Activated T-cell treated with anti-CD3 and anti-CD28 coated beads for 1 hour (primary cell): ENCODE data around the gene ERICH3.
A peak's percentile ranks its signal among the peaks of the same experiment; 100 is the strongest.

Experiments
- DNase-seq: peaks from one replicate; pipeline ENCODE4 v3.0.0-alpha.2; 2020; ENCODE audit warnings: low read depth

The ERICH3 gene, protein sequence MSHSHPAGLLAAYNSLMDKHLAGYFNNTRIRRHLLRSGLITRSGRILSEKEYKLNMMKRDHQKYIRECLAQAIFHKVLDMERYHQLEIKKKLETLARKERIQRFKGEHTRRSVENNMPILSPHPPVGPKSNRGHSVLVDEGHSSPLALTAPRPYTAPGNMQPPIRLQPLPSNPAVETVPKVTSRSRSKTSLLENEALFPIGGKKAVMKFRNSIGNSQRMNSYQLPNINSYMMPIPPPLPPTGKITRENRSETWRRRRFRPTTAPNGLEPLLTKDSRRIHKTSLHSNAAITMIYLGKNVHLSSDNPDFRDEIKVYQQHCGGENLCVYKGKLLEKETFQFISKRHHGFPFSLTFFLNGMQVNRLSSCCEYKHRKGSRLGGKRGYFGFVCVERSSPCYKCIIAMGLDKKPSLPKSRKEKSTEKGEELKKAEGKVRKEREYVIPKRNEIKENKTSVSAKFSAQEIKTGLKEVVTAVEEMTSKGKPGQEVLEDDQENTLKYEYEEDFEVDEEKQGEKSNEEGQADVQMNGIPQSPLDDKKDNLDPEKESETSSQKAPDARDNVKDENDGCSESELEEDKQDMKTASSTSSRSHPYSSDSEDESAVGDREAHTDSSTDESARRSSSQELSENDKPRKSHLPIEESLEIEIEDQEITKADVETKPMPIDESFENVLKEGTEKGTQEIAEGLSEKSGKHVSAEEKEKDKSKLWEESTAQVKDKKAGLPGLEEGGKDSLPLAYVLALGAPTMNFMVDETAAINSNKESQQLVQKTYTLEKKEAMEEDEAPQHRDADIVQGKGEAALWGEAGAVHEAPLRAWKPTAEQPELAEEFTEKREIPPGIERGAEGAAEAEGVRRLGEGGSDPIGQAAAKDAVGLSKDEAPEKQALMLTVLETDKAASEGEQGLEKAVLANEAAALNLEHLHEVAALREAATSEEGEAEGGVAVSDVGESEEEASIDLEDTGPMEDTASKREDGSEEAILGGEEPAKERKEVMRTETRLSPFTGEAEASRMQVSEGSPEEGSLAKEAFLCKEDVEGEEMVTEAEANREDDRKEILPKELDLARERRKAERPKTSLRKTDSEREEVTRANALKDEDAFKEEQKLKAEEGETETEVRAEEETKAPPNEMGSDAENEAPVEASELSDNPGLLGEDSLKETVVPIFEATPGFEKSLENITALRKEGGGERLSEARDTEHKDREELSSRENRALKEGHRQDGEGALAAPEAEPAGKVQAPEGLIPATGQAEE (N-terminal part only)

DNA sequence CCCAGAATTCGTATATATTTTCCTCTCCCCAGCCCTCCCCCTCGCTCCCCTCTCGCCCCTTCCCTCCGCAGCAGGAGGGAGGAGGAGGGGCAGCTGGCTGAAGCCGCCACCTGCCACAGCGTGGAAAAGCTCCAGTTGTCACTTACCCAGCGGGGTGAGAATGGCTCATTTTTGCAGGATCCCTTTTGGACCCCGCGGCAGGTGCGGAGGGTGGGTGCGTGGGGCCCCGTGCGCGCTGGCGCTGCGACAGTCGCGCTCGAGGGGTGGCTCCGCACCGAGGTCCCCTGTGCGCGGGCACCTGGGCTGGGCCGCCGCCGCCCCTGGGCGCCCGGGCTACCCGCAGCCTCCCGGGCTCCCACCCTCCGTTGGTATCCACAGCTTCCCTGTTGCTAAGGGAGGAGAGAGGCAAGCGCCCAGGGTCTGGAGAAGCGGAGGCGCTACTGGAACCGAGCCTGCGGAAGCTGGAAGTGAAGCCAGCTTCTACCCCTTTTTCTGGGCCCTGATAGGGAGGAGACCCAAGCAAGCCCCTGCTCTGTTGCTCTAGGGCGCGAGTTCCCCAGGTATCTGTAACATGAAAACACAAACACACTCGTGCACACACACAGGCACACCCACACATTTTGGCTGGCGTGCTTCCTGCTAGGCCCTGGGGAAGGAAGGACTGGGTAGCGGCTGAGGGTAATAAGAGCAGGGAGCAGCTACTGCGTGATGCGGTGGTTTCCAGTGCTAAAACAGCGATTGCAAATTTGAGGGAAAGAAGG, at the start of gene ERICH3:
TSS of gene ERICH3 (minus strand) at position 442 of the 761 bp plus-strand sequence. CDS start at position 169, 273 bp downstream.
- DNase-seq = no peak

DNA sequence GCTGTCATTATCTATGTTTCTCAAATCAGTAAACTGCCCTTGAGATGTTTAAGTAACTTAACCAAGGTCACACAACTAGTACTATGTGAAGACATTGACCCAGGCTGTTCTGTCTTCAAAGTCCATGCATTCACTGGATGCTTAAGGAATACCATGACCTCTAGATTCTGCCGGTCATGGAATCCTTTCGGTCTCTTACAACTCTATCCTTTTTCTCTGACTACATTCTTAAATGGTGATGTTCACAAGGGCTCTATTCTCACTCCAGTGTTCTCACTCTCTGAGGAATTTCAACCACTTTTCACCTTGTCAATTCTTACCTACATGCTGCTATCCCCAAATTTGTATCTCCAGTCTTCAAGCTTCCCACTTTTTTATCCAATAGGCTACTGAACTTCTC, 44.0 kb upstream of the ERICH3 start:
- no peak for DNase-seq

DNA sequence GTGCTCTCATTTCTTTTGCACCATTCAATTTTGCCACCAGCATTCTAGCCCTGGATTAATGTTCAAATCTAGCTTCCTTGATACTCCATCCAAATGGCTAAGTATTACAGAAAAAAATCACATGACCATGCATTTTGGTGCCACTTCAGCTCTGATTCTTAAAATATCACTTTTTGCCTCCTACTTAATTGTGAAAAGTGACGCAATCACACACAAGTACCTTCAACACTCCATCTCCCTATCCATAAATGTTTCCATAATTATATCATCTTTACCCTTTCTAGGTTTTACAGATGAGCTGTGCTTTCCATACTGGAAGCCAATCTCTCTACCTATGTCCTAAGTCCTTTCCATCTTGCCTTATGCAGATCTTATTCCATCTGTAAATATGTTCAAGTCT, 43.2 kb upstream of the ERICH3 start:
- no peak for DNase-seq

DNA sequence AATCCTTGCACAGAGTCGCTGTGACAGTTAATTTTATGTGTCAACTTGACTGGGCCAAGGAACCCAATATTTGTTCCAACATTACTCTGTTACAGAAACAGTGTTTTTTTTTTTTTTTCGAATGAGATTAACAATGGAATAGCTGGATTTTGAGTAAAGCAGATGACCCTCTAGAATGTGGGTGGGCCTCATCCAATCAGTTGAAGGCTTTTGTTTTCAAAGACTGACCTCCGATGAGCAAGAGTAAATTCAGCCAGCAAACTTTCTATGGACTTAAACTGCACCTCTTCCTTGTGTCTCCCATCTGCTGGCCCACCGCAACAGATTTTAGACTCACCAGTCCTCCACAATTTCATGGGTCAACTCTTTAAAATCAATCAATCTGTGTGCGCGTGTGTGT, 42.2 kb upstream of the ERICH3 start:
- no peak for DNase-seq

DNA sequence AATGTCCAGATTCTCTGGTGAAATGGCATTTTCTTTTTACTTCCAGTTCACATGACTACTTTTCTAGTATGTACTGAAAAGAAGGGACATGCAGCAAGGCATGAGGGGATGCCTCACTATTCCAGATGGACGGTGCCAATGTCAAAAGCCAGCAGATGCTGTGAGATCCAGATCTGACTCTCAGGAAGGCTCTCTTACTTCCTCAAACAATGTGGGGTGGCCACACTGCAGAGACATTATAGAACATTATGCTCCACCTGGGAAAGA, 41.6 kb upstream of the ERICH3 start:
- DNase-seq = no peak

DNA sequence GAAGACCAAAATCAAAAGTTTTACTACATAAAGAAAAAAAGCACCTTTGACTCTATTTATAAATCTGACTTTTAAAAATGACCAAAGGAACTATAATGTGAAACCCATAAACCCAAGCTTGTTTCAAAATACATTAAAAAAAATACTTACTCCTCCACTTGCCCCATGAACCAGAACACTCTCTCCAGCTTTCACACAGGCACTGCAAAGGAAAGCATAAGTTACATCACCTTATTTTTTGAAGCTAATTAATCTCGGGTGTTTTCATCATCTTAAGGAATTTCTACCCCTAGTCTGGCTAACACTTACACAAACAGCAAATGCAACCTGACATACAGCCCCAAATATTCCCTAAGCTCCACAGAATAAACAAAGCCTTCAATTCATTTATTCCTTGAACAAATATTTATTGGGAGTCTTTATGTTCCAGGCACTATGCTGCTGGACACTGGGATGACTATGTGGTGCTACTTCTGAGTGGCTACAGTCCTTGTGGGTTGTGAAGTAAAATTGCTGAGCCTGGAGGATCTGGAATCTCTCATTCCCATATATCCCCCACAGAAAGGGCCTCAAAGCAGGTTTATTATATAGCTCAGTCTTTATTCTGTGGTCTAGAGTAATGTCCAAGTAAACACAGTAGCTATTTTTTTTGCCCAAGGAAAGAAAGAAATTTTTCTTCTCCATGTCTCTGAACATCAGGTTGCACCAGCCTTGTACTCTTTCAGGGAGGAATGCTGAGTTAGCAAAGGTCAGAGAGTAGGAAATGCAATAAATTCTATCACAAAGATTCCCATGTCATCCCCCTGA, 41.0 kb upstream of the ERICH3 start:
- DNase-seq = no peak

DNA sequence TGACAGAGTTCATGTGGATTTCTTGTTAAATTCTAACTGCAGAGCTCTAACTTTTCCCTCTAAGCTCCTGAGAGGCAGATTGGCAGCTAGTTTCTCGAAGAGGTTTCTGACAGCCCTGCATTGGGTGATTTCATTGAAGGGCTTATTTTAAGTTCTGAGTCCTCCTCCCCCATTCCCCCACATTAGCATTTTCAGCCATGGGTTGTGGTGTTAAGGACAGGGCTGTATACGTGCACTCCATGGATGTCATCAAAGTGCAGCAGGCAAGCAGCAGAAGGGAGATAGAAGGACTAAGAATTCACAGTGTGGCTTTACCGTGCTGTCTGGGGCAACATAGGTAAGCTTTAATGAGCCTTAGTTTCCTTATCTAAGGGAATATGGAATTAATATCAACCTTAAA, 40.3 kb upstream of the ERICH3 start:
- no peak for DNase-seq

DNA sequence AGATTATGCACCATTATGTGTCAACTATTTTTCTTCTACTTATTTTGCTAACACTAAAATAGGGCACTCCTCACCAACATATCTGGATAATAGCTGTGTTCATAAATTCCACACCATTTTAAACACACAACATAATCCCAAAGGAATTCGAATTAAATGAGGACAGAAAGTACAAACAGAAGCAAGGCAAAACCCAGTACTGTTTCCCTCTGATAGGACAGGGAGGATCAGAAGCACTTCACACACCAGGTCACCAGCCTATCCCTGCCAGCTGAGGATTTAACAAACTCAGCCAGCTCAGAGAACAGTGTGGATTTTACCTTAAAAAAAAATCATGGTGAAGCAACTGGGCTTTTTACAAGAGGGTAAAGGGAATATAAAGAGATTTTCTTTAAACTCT, 39.3 kb upstream of the ERICH3 start:
- DNase-seq = no peak

DNA sequence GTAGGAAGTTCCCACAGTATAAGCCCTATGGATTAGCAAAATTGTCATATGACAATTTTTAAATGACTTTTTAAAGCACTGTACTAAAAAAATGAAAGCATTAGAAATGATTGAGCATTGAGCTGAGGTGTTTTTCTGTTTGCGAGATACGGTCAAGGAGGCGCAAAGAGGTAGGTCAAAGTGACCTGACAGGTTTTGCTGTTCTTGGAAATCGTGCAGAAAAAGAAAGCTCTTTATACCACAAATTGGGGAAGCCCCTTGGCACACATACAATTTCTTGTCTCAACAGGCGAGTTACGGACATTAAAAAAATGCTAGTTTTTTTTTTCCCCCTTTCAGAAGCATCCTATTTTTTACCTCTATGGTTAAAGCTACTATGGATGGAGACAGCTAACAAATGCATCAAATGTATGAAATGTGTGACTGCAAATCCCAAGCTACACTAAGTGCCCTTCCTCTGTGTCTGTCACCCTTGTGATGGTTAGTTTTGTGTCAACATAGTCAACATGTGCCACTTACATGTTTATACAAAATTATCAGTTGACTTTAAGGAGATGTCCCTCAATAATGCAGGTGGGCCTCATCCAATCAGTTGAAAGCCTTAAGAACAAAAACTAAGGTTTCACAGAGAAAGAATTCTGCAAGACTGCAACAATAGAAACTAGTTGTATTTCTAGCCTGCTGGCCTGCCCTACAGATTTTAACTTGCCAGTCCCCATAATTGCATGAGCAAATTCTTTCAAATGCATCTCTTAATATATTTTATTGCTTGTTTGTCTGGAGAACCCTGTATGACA, 30.0 kb upstream of the ERICH3 start:
- no peak for DNase-seq

DNA sequence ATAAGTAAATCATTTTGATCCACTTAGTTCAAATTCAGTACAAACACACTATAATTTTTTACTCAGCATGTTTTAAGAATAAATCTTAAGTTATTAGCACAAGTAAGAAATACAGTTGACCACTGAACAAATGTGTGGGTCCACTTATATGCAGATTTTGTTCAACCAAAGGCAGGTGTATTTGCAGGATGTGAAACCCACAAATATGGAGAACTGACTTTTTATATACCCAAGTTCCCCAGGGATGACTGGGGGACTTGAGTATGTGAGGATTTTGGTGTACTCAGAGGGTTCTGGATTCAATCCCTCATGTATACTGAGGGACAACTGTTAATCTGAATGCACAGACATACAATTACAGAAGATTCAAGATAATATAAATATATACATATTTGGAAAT, 25.7 kb upstream of the ERICH3 start:
- DNase-seq = no peak

DNA sequence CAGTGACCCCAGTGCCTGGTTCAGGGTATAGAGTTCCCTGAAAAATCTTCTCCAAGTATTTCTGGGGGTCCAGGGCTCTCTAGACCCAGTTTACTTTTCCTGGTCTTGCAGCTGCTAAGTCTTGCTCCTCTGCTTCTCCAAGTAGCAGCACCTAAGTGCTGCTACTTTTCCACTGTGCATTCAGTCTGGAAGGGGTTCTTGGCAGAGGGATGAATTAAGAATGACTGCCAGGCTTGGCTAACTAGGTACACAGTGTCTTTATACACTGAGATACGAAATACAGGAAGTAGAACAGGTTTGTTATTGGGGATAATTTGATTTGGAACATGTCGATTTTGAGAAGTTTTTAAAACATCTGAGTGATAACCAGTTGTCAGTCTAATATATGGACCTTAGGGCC, 24.2 kb upstream of the ERICH3 start:
- no peak for DNase-seq

DNA sequence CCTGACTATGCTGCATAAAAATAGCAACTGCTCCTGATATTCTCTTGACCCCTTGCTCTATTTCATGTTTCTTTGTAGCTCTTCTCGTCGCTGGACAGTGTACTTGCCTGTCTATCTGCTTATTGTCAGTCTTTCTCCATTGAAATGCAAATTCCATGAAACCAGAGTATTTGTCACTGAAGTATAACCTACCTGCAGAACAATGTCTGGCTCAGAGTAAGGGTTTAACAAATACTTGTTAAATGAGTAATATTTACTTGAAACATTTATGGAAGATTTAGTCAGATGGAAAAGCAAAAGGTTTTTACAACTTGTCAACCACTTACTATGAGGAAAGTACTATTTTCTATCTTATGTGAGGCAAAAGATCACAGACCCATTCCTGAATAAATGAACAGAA, 19.9 kb upstream of the ERICH3 start:
- no peak for DNase-seq

DNA sequence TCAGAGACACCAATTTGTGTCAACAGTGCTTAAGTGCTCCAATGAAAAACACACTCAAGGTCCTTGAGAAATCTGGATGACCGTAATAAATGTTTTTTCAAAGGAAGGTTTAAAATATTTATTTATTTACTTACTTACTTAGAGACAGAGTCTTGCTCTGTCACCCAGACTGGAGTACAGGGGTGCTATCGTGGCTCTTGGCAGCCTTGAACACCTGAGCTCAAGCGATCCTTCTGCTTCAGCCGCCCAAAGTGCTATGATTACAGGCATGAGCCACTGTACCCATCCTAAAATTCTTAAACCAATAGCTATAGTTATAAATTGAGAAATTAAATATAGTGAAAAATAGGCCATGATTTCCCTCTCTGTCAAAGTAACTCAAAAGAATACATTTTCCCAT, 17.3 kb upstream of the ERICH3 start:
- no peak for DNase-seq

DNA sequence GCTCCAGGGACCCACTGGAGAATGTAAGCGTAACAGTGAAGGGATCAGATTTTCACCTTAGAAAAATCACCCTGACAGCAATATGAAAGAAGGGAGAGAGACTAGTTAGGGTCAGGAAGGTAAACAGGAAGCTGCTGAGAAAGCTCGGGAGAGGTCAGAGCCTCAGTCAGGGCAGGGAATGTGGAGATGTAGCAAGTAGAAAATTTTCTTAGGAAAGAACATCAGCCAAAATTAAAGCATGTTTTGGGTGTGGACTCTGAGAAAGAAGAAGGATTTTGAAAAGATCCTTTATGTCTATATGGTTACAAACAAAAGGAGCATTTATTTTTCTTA, 16.7 kb upstream of the ERICH3 start:
- DNase-seq = no peak

DNA sequence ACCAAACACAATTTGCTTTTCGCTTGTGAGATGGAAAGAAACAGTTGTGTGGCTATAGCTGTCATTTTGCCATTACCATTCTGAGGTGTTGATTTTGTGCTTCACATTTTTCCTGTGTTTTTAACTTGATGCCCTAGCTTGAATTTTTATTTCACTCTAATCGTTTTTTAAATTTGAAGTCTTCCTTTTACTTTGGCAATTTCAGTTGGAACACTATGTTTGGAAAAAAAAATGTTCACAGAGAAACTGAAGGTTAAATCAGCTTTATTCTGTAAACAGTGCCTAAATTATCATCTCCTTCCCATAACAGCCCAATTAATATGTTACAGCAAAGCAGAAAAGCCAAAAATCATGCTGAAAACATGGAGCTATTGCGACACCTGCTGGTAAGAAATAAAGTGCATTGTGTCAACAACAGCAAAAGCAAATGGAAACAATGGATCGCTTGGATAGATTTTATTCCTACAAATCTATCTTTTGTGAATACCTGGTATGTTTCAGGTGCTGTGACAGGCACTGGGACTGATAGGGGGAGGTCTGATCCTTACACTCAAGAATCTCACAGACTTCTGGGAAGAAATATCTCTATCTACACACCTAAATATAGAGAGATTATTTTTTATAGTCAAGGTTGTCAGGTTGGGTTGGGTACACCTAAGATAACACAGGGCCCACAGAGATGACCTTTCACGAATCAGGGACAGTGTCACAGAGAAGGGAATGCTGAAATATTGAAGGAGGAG, 16.2 kb upstream of the ERICH3 start:
- DNase-seq = peak; percentile 1

DNA sequence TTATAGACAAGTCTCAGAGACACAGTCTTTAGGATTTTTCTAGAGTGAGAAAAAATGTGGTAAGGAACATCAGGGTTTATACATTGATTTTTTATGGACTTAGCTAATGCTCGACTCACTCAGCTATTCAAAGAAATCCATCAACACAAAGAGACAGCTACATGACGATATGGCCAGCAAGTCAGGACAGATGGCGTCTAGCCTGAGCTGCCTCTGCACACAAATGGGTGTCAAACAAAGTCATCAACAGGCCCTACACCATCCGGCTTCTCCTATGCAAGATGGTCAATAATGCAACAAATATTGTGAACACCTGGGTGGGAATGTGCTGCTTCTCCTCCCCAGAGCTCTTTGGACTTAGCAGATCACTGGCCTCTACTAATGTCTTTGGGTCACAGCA, 13.3 kb upstream of the ERICH3 start:
- no peak for DNase-seq

DNA sequence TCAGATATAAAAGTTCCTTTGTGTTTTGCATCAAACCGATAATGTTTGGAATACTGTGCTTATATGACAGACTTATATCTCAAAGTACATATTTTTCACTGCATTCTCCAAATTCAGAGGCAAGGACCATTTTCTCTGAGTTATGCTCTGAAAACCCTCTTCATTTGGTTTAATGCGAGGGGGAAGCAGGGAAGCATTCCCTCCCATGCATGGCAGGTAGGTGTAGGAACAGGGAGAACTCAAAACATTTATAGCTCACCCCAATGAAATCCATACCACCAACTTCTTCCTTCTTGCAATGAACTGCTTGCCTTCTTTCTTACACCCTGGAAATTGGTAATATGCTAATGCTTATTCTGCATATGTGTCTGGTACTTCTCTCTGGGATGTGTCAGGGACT, 10.7 kb upstream of the ERICH3 start:
- DNase-seq = no peak

DNA sequence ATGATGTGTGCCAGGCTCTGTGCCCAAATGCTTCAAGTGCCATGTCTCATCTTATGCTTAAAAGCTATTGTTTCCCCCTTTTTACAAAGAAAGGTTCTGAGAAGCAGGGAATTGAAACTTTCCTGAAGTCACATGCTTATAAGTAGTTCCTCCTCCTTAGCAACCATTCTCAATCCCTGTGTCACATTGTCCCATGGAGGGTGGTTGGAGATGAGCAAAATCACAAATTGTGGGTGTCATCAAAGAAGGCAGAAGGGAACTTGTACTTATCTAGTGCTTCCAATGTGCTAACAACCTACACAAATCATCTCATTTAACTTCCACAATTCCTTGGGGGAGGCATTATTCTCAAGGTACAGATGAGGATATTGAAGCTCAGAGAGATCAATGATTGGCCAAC, 10.1 kb upstream of the ERICH3 start:
- no peak for DNase-seq

DNA sequence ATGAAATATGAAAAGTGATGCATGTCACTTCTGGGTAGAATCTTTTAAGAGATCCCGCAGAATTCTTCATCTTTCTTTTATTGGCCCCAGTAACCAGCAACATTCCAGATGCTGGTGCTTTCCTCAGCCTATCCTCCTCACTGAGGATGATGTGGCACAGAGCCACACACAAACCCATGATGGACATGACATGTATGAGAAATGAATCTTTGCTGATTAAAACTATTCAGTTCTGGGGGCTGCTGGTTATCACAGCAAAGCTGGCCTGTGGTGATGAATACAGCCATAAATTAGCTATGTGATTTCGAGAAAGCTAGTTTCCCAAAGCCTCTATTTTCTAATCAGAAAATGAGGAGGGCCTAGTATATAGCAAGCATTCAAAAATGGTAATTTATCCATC, 8.3 kb upstream of the ERICH3 start:
- no peak for DNase-seq

DNA sequence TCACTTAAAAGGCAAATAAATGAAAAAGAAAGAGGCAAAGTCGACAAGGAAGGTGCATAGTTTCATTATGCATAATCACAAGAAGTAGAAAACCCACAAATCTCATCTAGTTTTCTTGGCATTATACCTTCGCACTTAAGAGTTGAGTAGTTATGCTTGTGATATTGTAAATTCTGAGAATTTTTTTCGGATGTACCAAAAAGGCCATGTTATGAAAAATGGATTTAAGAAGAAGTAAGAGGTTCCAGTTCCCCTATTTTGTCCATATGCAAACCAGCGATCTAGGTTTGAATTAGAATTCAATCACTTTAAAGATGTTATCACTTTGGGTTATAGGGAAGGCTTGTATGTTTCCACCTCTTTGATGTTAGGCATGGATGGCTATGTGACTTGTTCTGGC, 7.9 kb upstream of the ERICH3 start:
- DNase-seq = no peak
